HCT116 (cell line): ENCODE data around the gene NECTIN3. TPM values are rescaled to one million over a fixed set of nuclear protein-coding genes. Genes with fewer than 3 reads are reported as not detected.

ENCODE experiments used
- ATAC-seq: fragments of 200-7000 bp; cut with Tn5 transposase; 2 replicates; pipeline ENCODE4 v1.9.1; 2020; ENCODE audit warnings: mild to moderate bottlenecking, moderate library complexity
- BruUV-seq: library from RNA; stranded (reverse); fragments of 400-500 nt; replicated peaks from 2 replicates; lab custom pipeline; 2021; lab: Mats Ljungman, UMichigan
- CTCF ChIA-PET: fragments of 300-600 bp; sonication (Branson Sonifier 250); formaldehyde crosslinking; loops from one replicate; lab custom pipeline; 2021; ENCODE audit warnings: antibody characterized with exemption; lab: Charles Lee
- POLR2A ChIA-PET: fragments of 300-600, 350-600 bp; sonication (Branson Sonifier 250); formaldehyde crosslinking; loops from one replicate; lab custom pipeline; 2021; ENCODE audit warnings: antibody characterized with exemption; lab: Charles Lee
- RAD21 ChIA-PET, 2 experiments: fragments of 300-600 bp; sonication (Branson Sonifier 250); formaldehyde crosslinking; loops; one replicate each; lab custom pipeline; 2023; ENCODE audit warnings: low total read pairs in 2 of 2; ENCODE audit not compliant: uncharacterized antibody in 2 of 2, unreplicated experiment in 2 of 2, low non-redundant PET in 1 of 2; lab: Charles Lee
- DNase-seq: peaks from one replicate; pipeline ENCODE4 v3.0.0-alpha.2; 2010; ENCODE audit warnings: low read depth, low spot score
- H2AFZ ChIP-seq: fragments of 200-600 bp; shearing (Covaris generic), sonication (generic); 2 replicates; pipeline ENCODE4 v1.6.1; 2017; ENCODE audit warnings: low read depth, mixed run types, mixed read lengths, antibody characterized with exemption, low read length; ENCODE audit not compliant: poor library complexity, severe bottlenecking
- H3K27ac ChIP-seq: 2 replicates; pipeline ENCODE4 v1.5.1; 2012; ENCODE audit warnings: low read depth, low read length
- H3K27me3 ChIP-seq: fragments of 200-600 bp; sonication (generic); 2 replicates; pipeline ENCODE4 v1.6.1; 2016; ENCODE audit warnings: mixed run types, low read length, mixed read lengths; ENCODE audit not compliant: insufficient read depth
- H3K36me3 ChIP-seq, 2 experiments: fragments of 200-500 bp in 1 of 2; fragments of 200-600 bp in 1 of 2; sonication (Bioruptor generic) in 1 of 2; sonication (generic) in 1 of 2; 2 replicates each; pipeline versions ENCODE4 v1.5.1 to v1.6.1; 2014 to 2016; ENCODE audit warnings: low read length in 2 of 2, inconsistent platforms in 1 of 2, mixed read lengths in 1 of 2, mixed run types in 1 of 2; ENCODE audit not compliant: insufficient read depth in 2 of 2, control insufficient read depth in 1 of 2
- H3K4me1 ChIP-seq, 2 experiments: fragments of 200-600 bp in 1 of 2; sonication (generic) in 1 of 2; 2 replicates each; pipeline versions ENCODE4 v1.5.1 to v1.6.1; 2012 to 2017; ENCODE audit warnings: low read length in 2 of 2, inconsistent platforms in 1 of 2, mild to moderate bottlenecking in 1 of 2, mixed read lengths in 1 of 2, mixed run types in 1 of 2, moderate library complexity in 1 of 2; ENCODE audit not compliant: insufficient read depth in 2 of 2, control insufficient read depth in 1 of 2
- H3K4me2 ChIP-seq: fragments of 200-600 bp; sonication (generic); 2 replicates; pipeline ENCODE4 v1.6.1; 2017; ENCODE audit warnings: mixed run types, low read length, mixed read lengths
- H3K4me3 ChIP-seq, 2 experiments: fragments of 200-600 bp in 1 of 2; sonication (generic) in 1 of 2; replicated peaks in 1 of 2; 2 replicates each; pipeline ENCODE4 v1.5.1; 2011 to 2016; ENCODE audit warnings: low read length in 2 of 2, control low read depth in 1 of 2, low read depth in 1 of 2, mild to moderate bottlenecking in 1 of 2, mixed read lengths in 1 of 2, mixed run types in 1 of 2
- H3K79me2 ChIP-seq: fragments of 200-600 bp; sonication (generic); 2 replicates; pipeline ENCODE4 v1.6.1; 2017; ENCODE audit warnings: mild to moderate bottlenecking, mixed run types, low read length, moderate library complexity, mixed read lengths; ENCODE audit not compliant: insufficient read depth
- H3K9ac ChIP-seq: fragments of 200-600 bp; sonication (generic); 2 replicates; pipeline ENCODE4 v1.6.1; 2016; ENCODE audit warnings: low read length, mixed read lengths
- H3K9me2 ChIP-seq: fragments of 200-600 bp; sonication (generic), shearing (Covaris generic); 2 replicates; pipeline ENCODE4 v1.6.1; 2017; ENCODE audit warnings: mixed run types, mild to moderate bottlenecking, moderate library complexity; ENCODE audit not compliant: insufficient read depth
- H3K9me3 ChIP-seq, 2 experiments: fragments of 200-500 bp in 1 of 2; fragments of 200-600 bp in 1 of 2; sonication (Bioruptor generic) in 1 of 2; sonication (generic) in 1 of 2; 2 replicates each; pipeline ENCODE4 v1.6.1; 2014 to 2017; ENCODE audit warnings: low read length in 2 of 2, mixed read lengths in 2 of 2, inconsistent platforms in 1 of 2, low read depth in 1 of 2, mild to moderate bottlenecking in 1 of 2, mixed run types in 1 of 2, moderate library complexity in 1 of 2; ENCODE audit not compliant: control insufficient read depth in 1 of 2, insufficient read depth in 1 of 2
- H4K20me1 ChIP-seq: fragments of 200-600 bp; sonication (generic), shearing (Covaris generic); 2 replicates; pipeline ENCODE4 v1.6.1; 2017; ENCODE audit warnings: mixed run types, mild to moderate bottlenecking, moderate library complexity; ENCODE audit not compliant: insufficient read depth
- CEBPB ChIP-seq: IDR thresholded peaks from 2 replicates; pipeline ENCODE4 v1.6.1; 2012; ENCODE audit warnings: low read depth
- EGR1 ChIP-seq: IDR thresholded peaks from 2 replicates; pipeline ENCODE4 v1.6.1; 2012; ENCODE audit warnings: low read depth
- EZH2 ChIP-seq: fragments of 200-600 bp; sonication (generic); IDR thresholded peaks from 2 replicates; pipeline ENCODE4 v1.6.1; 2017; ENCODE audit warnings: antibody characterized with exemption, mixed run types
- FOSL1 ChIP-seq: IDR thresholded peaks from 2 replicates; pipeline ENCODE4 v1.6.1; 2012; ENCODE audit warnings: low read depth
- POLR2A ChIP-seq: IDR thresholded peaks from 2 replicates; pipeline ENCODE4 v1.7.0; 2011; ENCODE audit warnings: borderline replicate concordance; ENCODE audit not compliant: insufficient read depth, insufficient read length; ENCODE audit errors: extremely low read depth
- POLR2AphosphoS5 ChIP-seq: IDR thresholded peaks from 2 replicates; pipeline ENCODE4 v1.6.1; 2011; ENCODE audit warnings: mild to moderate bottlenecking, low read depth, low read length, moderate library complexity
- SIN3A ChIP-seq: IDR thresholded peaks from 2 replicates; pipeline ENCODE4 v1.6.1; 2012; ENCODE audit warnings: low read depth
- SP1 ChIP-seq: IDR thresholded peaks from 2 replicates; pipeline ENCODE4 v1.6.1; 2012; ENCODE audit warnings: low read depth
- TCF7L2 ChIP-seq: IDR thresholded peaks from 2 replicates; pipeline ENCODE4 v1.7.0; 2011; ENCODE audit warnings: borderline replicate concordance, inconsistent platforms; ENCODE audit not compliant: insufficient read depth, insufficient read length; ENCODE audit errors: extremely low read depth
- intact Hi-C: fragments of 100-400 bp; cut with micrococcal nuclease; formaldehyde crosslinking; loops from 2 replicates; pipeline ENCODE4 v1.10.0; 2022
- total RNA-seq: library from RNA; stranded (reverse); gene quantifications from one replicate; pipeline ENCODE4 v1.2.1, GENCODE V29; 2021; ENCODE audit not compliant: unreplicated experiment
- TF ChIP-seq, protein P1 (sequence below): IDR thresholded peaks from 2 replicates; pipeline ENCODE4 v1.6.1; 2012
- TF ChIP-seq, protein P2 (sequence below), 3 experiments: fragments of 200-600 bp in 1 of 3; sonication (generic) in 1 of 3; IDR thresholded peaks in 2 of 3; conservative IDR thresholded peaks in 1 of 3; 2 replicates each; pipeline ENCODE4 v1.5.1; 2012 to 2017; ENCODE audit warnings: low read depth in 2 of 3, low read length in 2 of 3, antibody characterized with exemption in 1 of 3, borderline replicate concordance in 1 of 3, control low read depth in 1 of 3, mild to moderate bottlenecking in 1 of 3, mixed read lengths in 1 of 3, mixed run types in 1 of 3, moderate library complexity in 1 of 3; ENCODE audit not compliant: insufficient read depth in 1 of 3

The NECTIN3 gene
- total RNA-seq, 1 experiment from 2014 or later, result 93.6 TPM

DNA sequence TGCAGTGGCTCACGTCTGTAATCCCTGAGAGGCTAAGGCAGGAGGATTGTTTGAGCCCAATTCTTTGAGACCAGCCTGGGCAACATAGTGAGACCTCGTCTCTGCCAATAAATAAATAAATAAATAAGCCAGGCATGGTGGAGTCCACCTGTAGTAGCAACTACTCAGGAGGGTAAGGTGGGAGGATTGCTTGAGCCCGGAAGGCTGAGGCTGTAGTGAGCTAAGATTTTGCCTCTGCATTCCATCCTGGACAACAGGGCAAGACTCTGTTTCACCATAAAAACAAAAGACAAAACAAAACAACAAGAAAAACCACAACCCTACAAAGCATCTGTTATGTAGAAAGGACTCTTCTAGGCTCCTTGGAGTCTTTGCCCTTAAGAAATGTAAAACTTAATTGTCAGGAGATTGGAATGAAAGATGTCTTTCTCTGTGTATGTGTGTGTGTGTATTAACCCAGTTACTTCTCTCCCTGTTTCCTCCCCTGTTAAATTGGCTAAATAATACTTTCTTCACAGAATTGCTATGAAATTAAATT, 9.5 kb downstream of the NECTIN3 start:
- Histone ChIP-seq H3K9ac (no peak overlapping the region), H3K79me2 (peaks cover 100% of the 10 kb centered on the region), H3K36me3 (no peaks in the 10 kb centered on the region), H3K4me3 (no peak overlapping the region), H3K9me3 (no peaks in the 10 kb centered on the region), H2AFZ (no peak overlapping the region), H3K4me2 (no peak overlapping the region), H3K27ac (no peak overlapping the region), H3K27me3 (no peaks in the 10 kb centered on the region), H4K20me1 (no peaks in the 10 kb centered on the region; the same call in 1 of the 2 replicates), H3K9me2 (no peaks in the 10 kb centered on the region), H3K4me1 (peaks cover 37 to 77% of the 10 kb centered on the region in 2 experiments; a peak in 3 of 4 replicates)
- no peak for ATAC-seq
- ChIA-PET POLR2A (no interaction called here), CTCF (interaction anchor here (0.7 to 1.7 kb wide), 12 partner anchors 9 to 1549 kb away, joined by 3 to 9 read pairs (median 4); no protein-coding TSS in a partner anchor), RAD21 (no interaction called here)
- no TSS peak for BruUV-seq
- TF ChIP-seq TCF7L2 (no peak), CEBPB (no peak), POLR2AphosphoS5 (no peak), FOSL1 (no peak), EZH2 (no peak), SP1 (no peak), EGR1 (no peak), SIN3A (no peak), POLR2A (no peak)
- TF ChIP-seq, protein P1, sequence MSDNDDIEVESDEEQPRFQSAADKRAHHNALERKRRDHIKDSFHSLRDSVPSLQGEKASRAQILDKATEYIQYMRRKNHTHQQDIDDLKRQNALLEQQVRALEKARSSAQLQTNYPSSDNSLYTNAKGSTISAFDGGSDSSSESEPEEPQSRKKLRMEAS, result no peak
- TF ChIP-seq, protein P2, sequence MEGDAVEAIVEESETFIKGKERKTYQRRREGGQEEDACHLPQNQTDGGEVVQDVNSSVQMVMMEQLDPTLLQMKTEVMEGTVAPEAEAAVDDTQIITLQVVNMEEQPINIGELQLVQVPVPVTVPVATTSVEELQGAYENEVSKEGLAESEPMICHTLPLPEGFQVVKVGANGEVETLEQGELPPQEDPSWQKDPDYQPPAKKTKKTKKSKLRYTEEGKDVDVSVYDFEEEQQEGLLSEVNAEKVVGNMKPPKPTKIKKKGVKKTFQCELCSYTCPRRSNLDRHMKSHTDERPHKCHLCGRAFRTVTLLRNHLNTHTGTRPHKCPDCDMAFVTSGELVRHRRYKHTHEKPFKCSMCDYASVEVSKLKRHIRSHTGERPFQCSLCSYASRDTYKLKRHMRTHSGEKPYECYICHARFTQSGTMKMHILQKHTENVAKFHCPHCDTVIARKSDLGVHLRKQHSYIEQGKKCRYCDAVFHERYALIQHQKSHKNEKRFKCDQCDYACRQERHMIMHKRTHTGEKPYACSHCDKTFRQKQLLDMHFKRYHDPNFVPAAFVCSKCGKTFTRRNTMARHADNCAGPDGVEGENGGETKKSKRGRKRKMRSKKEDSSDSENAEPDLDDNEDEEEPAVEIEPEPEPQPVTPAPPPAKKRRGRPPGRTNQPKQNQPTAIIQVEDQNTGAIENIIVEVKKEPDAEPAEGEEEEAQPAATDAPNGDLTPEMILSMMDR (IDR thresholded peaks at IDR 0.05 in 2 of 3, conservative IDR thresholded peaks at IDR 0.05 in 1 of 3; ENCODE audit: borderline replicate concordance in 1 of 3, insufficient read depth in 1 of 3, low read depth in 2 of 3, low read length in 2 of 3), result no peak
- intact Hi-C loops, result no loop called here
- DNase-seq, result no peak
